HAP-1 (cell line): ENCODE data around the gene ASPG.
A peak's percentile ranks its signal among the peaks of the same experiment; 100 is the strongest.

Source experiments
- DNase-seq, 2 experiments: peaks; one replicate each; pipeline ENCODE4 v3.0.0-alpha.2; 2016 to 2020; ENCODE audit warnings: low spot score in 2 of 2
- H3K27me3 ChIP-seq: fragments of 250-450 bp; sonication (Bioruptor Pico); 2 replicates; pipeline ENCODE4 v1.5.1; 2020; ENCODE audit warnings: low read depth, mild to moderate bottlenecking, moderate library complexity
- H3K36me3 ChIP-seq: fragments of 250-450 bp; sonication (Bioruptor Pico); replicated peaks from 2 replicates; pipeline ENCODE4 v1.5.1; 2020; ENCODE audit warnings: mild to moderate bottlenecking
- H3K4me1 ChIP-seq: fragments of 250-450 bp; sonication (Bioruptor Pico); 2 replicates; pipeline ENCODE4 v1.5.1; 2020; ENCODE audit warnings: mild to moderate bottlenecking
- H3K4me3 ChIP-seq: fragments of 250-450 bp; sonication (Bioruptor Pico); 2 replicates; pipeline ENCODE4 v1.5.1; 2020; ENCODE audit warnings: mild to moderate bottlenecking, moderate library complexity
- H3K9me3 ChIP-seq: fragments of 250-450 bp; sonication (Bioruptor Pico); 2 replicates; pipeline ENCODE4 v1.5.1; 2020; ENCODE audit warnings: mild to moderate bottlenecking, moderate library complexity
- in situ Hi-C: fragments of 300-500 bp; cut with MboI; formaldehyde crosslinking; loops from 3 replicates; pipeline ENCODE4 v1.14.3; 2020; ENCODE audit warnings: low sequenced_read_pairs, inconsistent platforms, mixed read lengths

ASPG gene

GRCh38 chr14:104117341-104118005 is 32.0 kb downstream of the ASPG start:
- DNase-seq = no peak
- Histone ChIP-seq H3K9me3 (no peaks in the 10 kb centered on the region), H3K4me1 (no peaks in the 10 kb centered on the region), H3K36me3 (no peaks in the 10 kb centered on the region), H3K4me3 (no peak overlapping the region), H3K27me3 (peaks cover 44% of the 10 kb centered on the region)
- in situ Hi-C loops = no loop called here

- Histone ChIP-seq H3K27me3 (peaks cover 44% of the 10 kb centered on the region), H3K9me3 (no peaks in the 10 kb centered on the region), H3K4me1 (no peaks in the 10 kb centered on the region), H3K36me3 (no peaks in the 10 kb centered on the region), H3K4me3 (no peak overlapping the region)
- in situ Hi-C loops = no loop called here
- DNase-seq = no peak
Measured at GRCh38 chr14:104118006-104118844, 32.7 kb downstream of the ASPG start.

GRCh38 chr14:104119119-104119487 is 33.6 kb downstream of the ASPG start:
- in situ Hi-C loops = no loop called here
- H3K36me3 ChIP-seq = no peaks in the 10 kb centered on the region
- H3K27me3 ChIP-seq = peaks cover 40% of the 10 kb centered on the region
- DNase-seq = no peak
- no peaks in the 10 kb centered on the region for H3K4me1 ChIP-seq
- H3K4me3 ChIP-seq = no peak overlapping the region
- no peaks in the 10 kb centered on the region for H3K9me3 ChIP-seq

GRCh38 chr14:104119488-104120251 is 34.2 kb downstream of the ASPG start:
- no peaks in the 10 kb centered on the region for H3K36me3 ChIP-seq
- peaks cover 35% of the 10 kb centered on the region for H3K27me3 ChIP-seq
- in situ Hi-C loops = no loop called here
- H3K4me3 ChIP-seq = no peak overlapping the region
- no peaks in the 10 kb centered on the region for H3K9me3 ChIP-seq
- no peaks in the 10 kb centered on the region for H3K4me1 ChIP-seq
- DNase-seq = no peak

- in situ Hi-C loops = no loop called here
- Histone ChIP-seq H3K36me3 (no peaks in the 10 kb centered on the region), H3K27me3 (peaks cover 28% of the 10 kb centered on the region), H3K9me3 (0 out of 2 replicates have a peak, but pooled peaks cover under 1% of the 10 kb centered on the region), H3K4me3 (no peak overlapping the region), H3K4me1 (no peaks in the 10 kb centered on the region)
- no peak for DNase-seq
Measured at GRCh38 chr14:104120281-104120741, 34.8 kb downstream of the ASPG start.

- no peaks in the 10 kb centered on the region for H3K4me1 ChIP-seq
- H3K4me3 ChIP-seq = no peak overlapping the region
- no peaks in the 10 kb centered on the region for H3K36me3 ChIP-seq
- in situ Hi-C loops = no loop called here
- no peak for DNase-seq
- H3K27me3 ChIP-seq = peaks cover 20% of the 10 kb centered on the region
- 0 out of 2 replicates have a peak, but pooled peaks cover 2% of the 10 kb centered on the region for H3K9me3 ChIP-seq
Measured at GRCh38 chr14:104121142-104121541, 35.6 kb downstream of the ASPG start.

GRCh38 chr14:104123879-104124278 is 38.4 kb downstream of the ASPG start:
- DNase-seq = no peak
- H3K9me3 ChIP-seq = 0 out of 2 replicates have a peak, but pooled peaks cover 2% of the 10 kb centered on the region
- no peaks in the 10 kb centered on the region for H3K4me1 ChIP-seq
- peaks cover 2% of the 10 kb centered on the region for H3K27me3 ChIP-seq
- in situ Hi-C loops = no loop called here
- H3K4me3 ChIP-seq = no peak overlapping the region
- H3K36me3 ChIP-seq = no peaks in the 10 kb centered on the region

- DNase-seq = no peak
- no peaks in the 10 kb centered on the region for H3K36me3 ChIP-seq
- in situ Hi-C loops = no loop called here
- H3K4me3 ChIP-seq = no peak overlapping the region
- no peaks in the 10 kb centered on the region for H3K4me1 ChIP-seq
- H3K27me3 ChIP-seq = peaks cover 2% of the 10 kb centered on the region
- H3K9me3 ChIP-seq = peaks cover 5% of the 10 kb centered on the region
Measured at GRCh38 chr14:104125011-104125410, 39.5 kb downstream of the ASPG start.

- Histone ChIP-seq H3K27me3 (no peaks in the 10 kb centered on the region), H3K4me1 (no peaks in the 10 kb centered on the region), H3K9me3 (peaks cover 5% of the 10 kb centered on the region), H3K36me3 (no peaks in the 10 kb centered on the region), H3K4me3 (no peak overlapping the region)
- in situ Hi-C loops = no loop called here
- DNase-seq = no peak
Measured at GRCh38 chr14:104126753-104127152, 41.3 kb downstream of the ASPG start.

- peaks cover 5% of the 10 kb centered on the region for H3K9me3 ChIP-seq
- no peaks in the 10 kb centered on the region for H3K36me3 ChIP-seq
- no peak overlapping the region for H3K4me3 ChIP-seq
- in situ Hi-C loops = no loop called here
- no peak for DNase-seq
- peaks cover 4% of the 10 kb centered on the region; the same call in 1 of the 2 replicates for H3K27me3 ChIP-seq
- H3K4me1 ChIP-seq = no peaks in the 10 kb centered on the region
Measured at GRCh38 chr14:104128981-104129380, 43.5 kb downstream of the ASPG start.

- no peaks in the 10 kb centered on the region for H3K4me1 ChIP-seq
- H3K36me3 ChIP-seq = no peaks in the 10 kb centered on the region
- peaks cover 8% of the 10 kb centered on the region for H3K27me3 ChIP-seq
- DNase-seq = no peak
- peaks cover 5% of the 10 kb centered on the region for H3K9me3 ChIP-seq
- in situ Hi-C loops = no loop called here
- no peak overlapping the region for H3K4me3 ChIP-seq
Measured at GRCh38 chr14:104129556-104129955, 44.1 kb downstream of the ASPG start.

- no peak overlapping the region for H3K4me3 ChIP-seq
- in situ Hi-C loops = no loop called here
- peak; percentile 21 to 53 for DNase-seq
- no peaks in the 10 kb centered on the region for H3K36me3 ChIP-seq
- H3K4me1 ChIP-seq = no peaks in the 10 kb centered on the region
- H3K9me3 ChIP-seq = peaks cover 3% of the 10 kb centered on the region
- peaks cover 22% of the 10 kb centered on the region for H3K27me3 ChIP-seq
Measured at GRCh38 chr14:104130974-104131651, 45.6 kb downstream of the ASPG start.

GRCh38 chr14:104131968-104132732 is 46.6 kb downstream of the ASPG start:
- Histone ChIP-seq H3K27me3 (peaks cover 30% of the 10 kb centered on the region), H3K4me1 (no peaks in the 10 kb centered on the region), H3K4me3 (no peak overlapping the region), H3K36me3 (no peaks in the 10 kb centered on the region), H3K9me3 (peaks cover 3% of the 10 kb centered on the region)
- in situ Hi-C loops = no loop called here
- DNase-seq = no peak
